ENCODE measurements around the gene MAEL. TPM values are rescaled to one million over a fixed set of nuclear protein-coding genes. Genes with fewer than 3 reads are reported as not detected.

The MAEL gene
- total and polyA plus RNA-seq, 7 experiments from 2014 or later, result not detected

DNA sequence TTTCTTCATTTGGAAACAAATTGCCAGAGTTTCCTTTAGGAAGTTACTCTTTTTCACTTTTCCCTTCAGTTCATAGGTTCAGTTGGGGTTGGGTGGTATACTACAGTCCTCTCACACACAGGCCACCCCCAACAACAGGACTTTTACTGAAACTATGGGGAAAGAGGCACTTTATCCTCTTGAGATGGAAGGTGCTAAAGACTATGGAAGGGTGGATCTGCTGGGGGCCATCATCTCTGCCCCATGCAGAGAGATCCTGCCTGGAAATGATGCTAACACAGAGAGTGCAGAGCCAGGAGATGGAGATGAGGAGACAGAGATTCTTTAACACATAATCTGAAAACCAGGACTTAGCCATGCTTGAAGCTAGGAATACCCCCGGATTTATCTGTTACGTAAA, 38.0 kb upstream of the MAEL start:
- intact Hi-C loops (cut with micrococcal nuclease), result no loop called here
- Mint-ChIP-seq H3K36me3 (peaks cover 0 to 11% (median 0%) of the 10 kb centered on the region in 5 donors), H3K9me3 (peaks cover 0 to 2% (median 0%) of the 10 kb centered on the region in 11 donors), H3K27ac (no peak overlapping the region), H3K4me1 (peaks cover 0 to 17% (median 9%) of the 10 kb centered on the region in 7 donors), H3K4me3 (no peak overlapping the region), H3K27me3 (peaks cover 21 to 29% (median 26%) of the 10 kb centered on the region in 5 donors)
- ATAC-seq, result no peak
- ChIA-PET POLR2A (no interaction called here), CTCF (no interaction called here)
- H3K9me3 ChIP-seq (ENCODE audit: control insufficient read depth in 2 of 3, low read length in 3 of 3), result no peaks in the 10 kb centered on the region
- no peak for DNase-seq
- H3K4me3 ChIP-seq (ENCODE audit: low read length), result no peak overlapping the region
- H3K4me1 ChIP-seq (ENCODE audit: control insufficient read depth in 2 of 2, insufficient read depth in 2 of 2, low read length in 2 of 2), result no peaks in the 10 kb centered on the region
- H3K27ac ChIP-seq (ENCODE audit: low read depth, low read length), result no peak overlapping the region
- H3K27me3 ChIP-seq (ENCODE audit: control insufficient read depth in 2 of 2, insufficient read depth in 2 of 2, low read length in 2 of 2), result peaks cover 0 to 8% of the 10 kb centered on the region in 2 donors
- no peaks in the 10 kb centered on the region for H3K36me3 ChIP-seq (ENCODE audit: control insufficient read depth in 2 of 3, insufficient read depth in 3 of 3, low read length in 3 of 3)

DNA sequence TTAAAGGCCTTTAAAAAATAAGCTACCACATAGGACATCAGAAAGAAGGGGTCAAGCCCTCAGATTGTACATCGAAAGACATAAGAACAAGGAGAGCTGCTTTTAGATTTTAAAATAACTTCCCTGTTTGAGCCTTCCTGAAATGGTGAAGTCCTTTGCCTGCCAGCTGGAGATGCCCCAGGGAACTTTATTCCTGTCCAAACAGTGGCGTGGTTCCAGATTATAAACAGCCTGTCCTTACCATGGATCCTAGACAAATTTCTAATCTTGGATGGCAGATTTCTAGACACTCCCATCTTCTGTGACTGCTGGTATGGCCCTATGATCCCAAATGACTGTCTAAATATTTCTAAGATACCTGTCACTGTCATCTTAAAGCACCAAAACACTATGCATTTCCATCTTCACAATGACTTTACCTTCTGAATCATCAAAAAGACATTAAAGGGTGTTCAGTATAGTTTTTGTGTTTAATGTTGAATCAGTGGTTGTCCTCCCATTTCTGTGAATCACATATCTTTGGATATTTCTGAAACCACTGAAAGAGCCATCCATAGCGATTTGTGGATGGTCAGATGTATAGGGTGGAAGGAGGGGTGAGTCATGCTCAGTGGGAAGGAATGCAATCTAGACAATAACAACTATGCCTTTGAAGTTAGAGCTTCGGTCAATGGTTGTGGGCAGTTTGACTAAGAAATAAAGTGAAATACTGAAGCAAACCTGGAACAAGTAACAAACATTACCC, 36.9 kb upstream of the MAEL start:
- H3K27ac Mint-ChIP-seq, result no peak overlapping the region
- H3K27me3 Mint-ChIP-seq, result peaks cover 12 to 20% (median 17%) of the 10 kb centered on the region in 5 donors
- H3K4me1 Mint-ChIP-seq, result peaks cover 0 to 11% (median 9%) of the 10 kb centered on the region in 7 donors
- ChIA-PET POLR2A (no interaction called here), CTCF (interaction anchor here (0.6 kb wide), 1 partner anchor 125 kb away, joined by 3 read pairs; no protein-coding TSS in a partner anchor)
- H3K27me3 ChIP-seq (ENCODE audit: control insufficient read depth in 2 of 2, insufficient read depth in 2 of 2, low read length in 2 of 2), result no peaks in the 10 kb centered on the region
- DNase-seq, result no peak
- ATAC-seq, result no peak
- H3K36me3 ChIP-seq (ENCODE audit: control insufficient read depth in 2 of 3, insufficient read depth in 3 of 3, low read length in 3 of 3), result no peaks in the 10 kb centered on the region
- H3K9me3 Mint-ChIP-seq, result no peaks in the 10 kb centered on the region
- H3K9me3 ChIP-seq (ENCODE audit: control insufficient read depth in 2 of 3, low read length in 3 of 3), result no peaks in the 10 kb centered on the region
- intact Hi-C loops (cut with micrococcal nuclease), result no loop called here
- no peak overlapping the region for H3K4me3 ChIP-seq (ENCODE audit: low read length)
- H3K4me3 Mint-ChIP-seq, result no peak overlapping the region
- no peaks in the 10 kb centered on the region for H3K4me1 ChIP-seq (ENCODE audit: control insufficient read depth in 2 of 2, insufficient read depth in 2 of 2, low read length in 2 of 2)
- H3K36me3 Mint-ChIP-seq, result peaks cover 0 to 11% (median 0%) of the 10 kb centered on the region in 5 donors
- no peak overlapping the region for H3K27ac ChIP-seq (ENCODE audit: low read depth, low read length)

DNA sequence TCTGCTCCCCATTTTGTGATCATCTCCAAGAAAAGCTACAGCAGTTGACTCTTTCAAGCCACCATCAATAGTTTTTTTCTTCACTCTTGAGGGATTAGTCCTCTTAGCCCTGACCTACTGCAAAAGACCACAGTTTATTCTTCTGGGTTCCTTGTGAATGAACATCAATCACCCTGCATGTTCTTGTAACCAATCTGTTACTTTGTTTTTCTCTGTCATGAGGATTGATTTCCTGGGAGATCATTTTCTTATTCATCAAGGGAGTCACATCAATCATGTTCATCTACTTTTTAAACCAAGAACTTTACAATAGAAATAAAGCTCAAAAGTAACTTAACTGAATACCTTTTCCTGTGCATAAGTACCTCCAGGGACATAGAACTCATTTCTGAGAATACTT, 35.6 kb upstream of the MAEL start:
- H3K4me1 ChIP-seq (ENCODE audit: control insufficient read depth in 2 of 2, insufficient read depth in 2 of 2, low read length in 2 of 2), result no peaks in the 10 kb centered on the region
- ChIA-PET POLR2A (no interaction called here), CTCF (interaction anchor here (0.5 to 0.6 kb wide), 2 partner anchors 310 to 1189 kb away, joined by 3 read pairs; no protein-coding TSS in a partner anchor)
- H3K9me3 ChIP-seq (ENCODE audit: control insufficient read depth in 2 of 3, low read length in 3 of 3), result no peaks in the 10 kb centered on the region
- no peak overlapping the region for H3K4me3 ChIP-seq (ENCODE audit: low read length)
- Mint-ChIP-seq H3K4me3 (no peak overlapping the region), H3K36me3 (peaks cover 0 to 10% (median 0%) of the 10 kb centered on the region in 5 donors), H3K27me3 (peaks cover 0 to 13% (median 4%) of the 10 kb centered on the region in 5 donors), H3K9me3 (no peaks in the 10 kb centered on the region), H3K4me1 (peaks cover 0 to 6% (median 0%) of the 10 kb centered on the region in 7 donors), H3K27ac (no peak overlapping the region)
- no peaks in the 10 kb centered on the region for H3K27me3 ChIP-seq (ENCODE audit: control insufficient read depth in 2 of 2, insufficient read depth in 2 of 2, low read length in 2 of 2)
- ATAC-seq, result no peak
- no peak overlapping the region for H3K27ac ChIP-seq (ENCODE audit: low read depth, low read length)
- no peaks in the 10 kb centered on the region for H3K36me3 ChIP-seq (ENCODE audit: control insufficient read depth in 2 of 3, insufficient read depth in 3 of 3, low read length in 3 of 3)
- intact Hi-C loops (cut with micrococcal nuclease), result no loop called here
- DNase-seq, result no peak

DNA sequence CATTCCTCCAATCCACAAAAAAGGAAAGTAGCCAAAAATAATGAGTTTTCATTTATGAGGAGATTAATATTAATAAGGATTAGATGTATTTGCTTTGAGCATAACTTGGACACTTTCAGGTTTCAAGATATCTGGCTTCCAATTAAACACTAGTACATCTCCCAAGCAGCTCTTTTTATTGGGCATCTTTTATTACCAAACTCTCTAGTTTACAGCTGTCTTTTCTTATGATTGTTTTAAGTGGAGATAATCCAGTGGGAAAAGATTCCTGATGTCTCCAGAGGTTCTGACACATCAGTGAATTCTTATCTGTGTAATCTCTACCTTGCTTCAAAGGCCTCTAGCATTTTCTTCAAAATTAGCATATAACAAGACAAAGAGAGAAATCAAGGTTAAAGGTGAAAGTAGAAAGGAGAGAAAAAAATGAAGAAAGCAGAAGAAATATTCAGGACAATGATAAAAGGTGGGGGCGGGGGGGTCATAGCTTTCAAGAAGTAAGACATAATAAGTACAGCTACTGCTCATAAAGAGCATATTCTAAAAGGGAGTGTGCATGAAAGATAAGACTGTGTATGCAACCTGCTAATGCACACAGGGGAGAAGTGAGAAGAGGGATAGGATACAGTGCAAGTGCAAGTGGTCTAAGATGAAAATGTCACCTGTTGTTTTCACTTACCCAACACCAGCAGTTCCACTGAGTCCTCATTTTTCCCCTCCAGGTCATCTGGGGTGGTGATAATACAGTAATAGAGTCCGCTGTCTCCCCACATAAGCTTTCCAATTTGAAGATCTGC, 32.8 kb upstream of the MAEL start:
- H3K4me3 Mint-ChIP-seq, result no peak overlapping the region
- ChIA-PET POLR2A (no interaction called here), CTCF (no interaction called here)
- Histone ChIP-seq H3K9me3 (ENCODE audit: control insufficient read depth in 2 of 3, low read length in 3 of 3) (no peaks in the 10 kb centered on the region), H3K36me3 (ENCODE audit: control insufficient read depth in 2 of 3, insufficient read depth in 3 of 3, low read length in 3 of 3) (no peaks in the 10 kb centered on the region), H3K4me1 (ENCODE audit: control insufficient read depth in 2 of 2, insufficient read depth in 2 of 2, low read length in 2 of 2) (no peaks in the 10 kb centered on the region), H3K27ac (ENCODE audit: low read depth, low read length) (no peak overlapping the region), H3K27me3 (ENCODE audit: control insufficient read depth in 2 of 2, insufficient read depth in 2 of 2, low read length in 2 of 2) (no peaks in the 10 kb centered on the region), H3K4me3 (ENCODE audit: low read length) (no peak overlapping the region)
- H3K36me3 Mint-ChIP-seq, result peaks cover 0 to 15% (median 0%) of the 10 kb centered on the region in 5 donors
- H3K27ac Mint-ChIP-seq, result no peak overlapping the region
- peaks cover 0 to 20% (median 7%) of the 10 kb centered on the region in 5 donors for H3K27me3 Mint-ChIP-seq
- H3K9me3 Mint-ChIP-seq, result peaks cover 0 to 2% (median 0%) of the 10 kb centered on the region in 11 donors
- peaks cover 0 to 6% (median 0%) of the 10 kb centered on the region in 7 donors for H3K4me1 Mint-ChIP-seq
- ATAC-seq (no peak), DNase-seq (no peak)
- intact Hi-C loops (cut with micrococcal nuclease), result no loop called here

DNA sequence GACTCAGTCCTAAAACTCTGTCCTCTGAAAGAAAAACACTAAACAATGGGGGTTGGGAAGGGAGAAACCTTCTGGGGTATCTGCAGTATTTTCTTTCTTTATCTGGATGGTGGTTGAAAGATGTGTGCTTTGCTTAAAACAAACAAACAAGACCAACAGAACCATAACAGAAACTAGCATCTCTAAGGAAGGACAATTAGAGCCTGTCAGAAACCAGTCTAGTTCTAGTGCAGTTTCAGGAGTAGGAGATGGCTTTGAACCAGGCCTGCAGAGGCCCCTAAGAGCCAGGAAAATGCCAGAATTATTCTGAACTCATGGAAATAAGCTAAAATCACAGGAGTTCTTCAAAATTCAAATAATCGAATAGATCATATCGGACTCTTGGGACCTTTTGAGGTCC, 32.2 kb upstream of the MAEL start:
- peaks cover 0 to 6% (median 0%) of the 10 kb centered on the region in 7 donors for H3K4me1 Mint-ChIP-seq
- peaks cover 0 to 17% (median 7%) of the 10 kb centered on the region in 5 donors for H3K27me3 Mint-ChIP-seq
- no peak overlapping the region for H3K4me3 Mint-ChIP-seq
- peaks cover 0 to 2% (median 0%) of the 10 kb centered on the region in 11 donors for H3K9me3 Mint-ChIP-seq
- ChIA-PET POLR2A (no interaction called here), CTCF (no interaction called here)
- no peaks in the 10 kb centered on the region for H3K4me1 ChIP-seq (ENCODE audit: control insufficient read depth in 2 of 2, insufficient read depth in 2 of 2, low read length in 2 of 2)
- H3K9me3 ChIP-seq (ENCODE audit: control insufficient read depth in 2 of 3, low read length in 3 of 3), result no peaks in the 10 kb centered on the region
- H3K27ac ChIP-seq (ENCODE audit: low read depth, low read length), result no peak overlapping the region
- no peak overlapping the region for H3K27ac Mint-ChIP-seq
- H3K4me3 ChIP-seq (ENCODE audit: low read length), result no peak overlapping the region
- ATAC-seq, result no peak
- H3K36me3 Mint-ChIP-seq, result peaks cover 0 to 15% (median 0%) of the 10 kb centered on the region in 5 donors
- no peaks in the 10 kb centered on the region for H3K27me3 ChIP-seq (ENCODE audit: control insufficient read depth in 2 of 2, insufficient read depth in 2 of 2, low read length in 2 of 2)
- DNase-seq, result no peak
- intact Hi-C loops (cut with micrococcal nuclease), result no loop called here
- H3K36me3 ChIP-seq (ENCODE audit: control insufficient read depth in 2 of 3, insufficient read depth in 3 of 3, low read length in 3 of 3), result no peaks in the 10 kb centered on the region

DNA sequence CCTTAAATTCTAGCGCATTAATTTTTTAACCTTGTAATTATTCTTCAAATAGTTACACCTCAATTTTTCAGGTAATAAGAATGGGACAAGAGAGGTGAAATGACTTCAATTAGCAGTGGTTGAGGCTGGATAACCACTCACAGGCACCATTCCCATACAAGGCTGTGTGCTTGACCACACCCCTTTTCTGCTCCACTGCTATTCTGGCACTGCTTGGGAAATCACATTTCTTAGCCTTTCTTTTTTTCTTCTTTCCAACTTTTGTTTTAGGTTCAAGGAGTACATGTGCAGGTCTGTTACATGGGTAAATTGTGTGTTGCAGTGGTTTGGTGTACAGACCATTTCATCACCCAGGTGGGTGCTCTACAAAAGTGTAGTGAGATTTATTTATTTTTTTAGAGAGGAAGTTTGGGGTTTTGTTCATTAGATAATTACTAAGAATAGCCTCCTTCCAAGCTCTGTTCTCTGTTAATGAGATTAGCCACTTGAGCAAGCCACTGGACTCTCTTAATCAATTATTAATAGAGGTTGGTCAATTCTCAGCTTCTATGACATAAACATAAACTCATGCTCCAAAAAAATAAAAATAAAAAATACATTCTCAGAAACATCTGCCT, 28.1 kb upstream of the MAEL start:
- Histone ChIP-seq H3K4me3 (ENCODE audit: low read length) (no peak overlapping the region), H3K9me3 (ENCODE audit: control insufficient read depth in 2 of 3, low read length in 3 of 3) (no peaks in the 10 kb centered on the region), H3K27me3 (ENCODE audit: control insufficient read depth in 2 of 2, insufficient read depth in 2 of 2, low read length in 2 of 2) (no peaks in the 10 kb centered on the region), H3K4me1 (ENCODE audit: control insufficient read depth in 2 of 2, insufficient read depth in 2 of 2, low read length in 2 of 2) (no peaks in the 10 kb centered on the region), H3K27ac (ENCODE audit: low read depth, low read length) (no peak overlapping the region), H3K36me3 (ENCODE audit: control insufficient read depth in 2 of 3, insufficient read depth in 3 of 3, low read length in 3 of 3) (no peaks in the 10 kb centered on the region)
- POLR2A ChIA-PET, result no interaction called here
- intact Hi-C loops (cut with micrococcal nuclease), result no loop called here
- peaks cover 0 to 4% (median 0%) of the 10 kb centered on the region in 7 donors for H3K4me1 Mint-ChIP-seq
- no peak overlapping the region for H3K27ac Mint-ChIP-seq
- peaks cover 0 to 2% (median 0%) of the 10 kb centered on the region in 11 donors for H3K9me3 Mint-ChIP-seq
- peaks cover 0 to 23% (median 7%) of the 10 kb centered on the region in 5 donors for H3K27me3 Mint-ChIP-seq
- no peak for DNase-seq
- CTCF ChIA-PET, result no interaction called here
- no peak for ATAC-seq
- H3K4me3 Mint-ChIP-seq, result no peak overlapping the region
- H3K36me3 Mint-ChIP-seq, result peaks cover 0 to 10% (median 0%) of the 10 kb centered on the region in 5 donors
